Vagina (tissue), 2 donors: ENCODE measurements around the gene ARFRP1. TPM values are rescaled to one million over a fixed set of nuclear protein-coding genes. Genes with fewer than 3 reads are reported as not detected.

Experiments
- DNase-seq, 2 donors: peaks; one replicate each; pipeline ENCODE4 v3.0.0-alpha.2; 2017; ENCODE audit errors: extremely low spot score in 2 of 2
- H3K27ac ChIP-seq: fragments of 200-600 bp; sonication (generic); one replicate; pipeline ENCODE4 v1.5.1; 2019
- H3K27me3 ChIP-seq: fragments of 200-600 bp; sonication (generic); one replicate; pipeline ENCODE4 v1.5.1; 2019
- H3K36me3 ChIP-seq, 2 donors: fragments of 200-600 bp; sonication (generic); one replicate each; pipeline ENCODE4 v1.5.1; 2017 to 2019
- H3K4me1 ChIP-seq: fragments of 200-600 bp; sonication (generic); one replicate; pipeline ENCODE4 v1.5.1; 2019
- H3K4me3 ChIP-seq, 2 donors: fragments of 200-600 bp; sonication (generic); 1 replicate in 1 of 2; 2 replicates in 1 of 2; pipeline ENCODE4 v1.5.1; 2016 to 2019
- H3K9me3 ChIP-seq: fragments of 200-600 bp; sonication (generic); one replicate; pipeline ENCODE4 v1.5.1; 2019
- CTCF ChIP-seq, 3 experiments: fragments of 450-650 bp in 2 of 3; fragments of 200-600 bp in 1 of 3; sonication (generic) in 1 of 3; IDR thresholded peaks; one replicate each; pipeline ENCODE4 v1.5.1; 2017 to 2019; ENCODE audit warnings: antibody characterized with exemption in 3 of 3, mild to moderate bottlenecking in 2 of 3, moderate library complexity in 2 of 3
- POLR2A ChIP-seq, 2 donors: fragments of 450-650 bp; IDR thresholded peaks; one replicate each; pipeline ENCODE4 v1.6.1; 2017; ENCODE audit warnings: antibody characterized with exemption in 2 of 2, mild to moderate bottlenecking in 2 of 2, moderate library complexity in 2 of 2
- POLR2AphosphoS5 ChIP-seq, 2 donors: sonication (generic); formaldehyde crosslinking; IDR thresholded peaks; one replicate each; pipeline ENCODE4 v1.9.0; 2017; ENCODE audit warnings: antibody characterized with exemption in 2 of 2, mild to moderate bottlenecking in 2 of 2, low read depth in 1 of 2; ENCODE audit not compliant: insufficient read depth in 1 of 2
- intact Hi-C: fragments of 100-400 bp; cut with DNase I; formaldehyde crosslinking; loops from one replicate; pipeline ENCODE4 v1.15.1; 2023
- total RNA-seq: library from RNA; depleted of rRNA; stranded (reverse); fragments of >200 nt; gene quantifications from one replicate; pipeline ENCODE4 v1.2.3, GENCODE V29; 2016

Gene ARFRP1
- total RNA-seq, 1 donor from 2014 or later, result 30.9 TPM

DNA sequence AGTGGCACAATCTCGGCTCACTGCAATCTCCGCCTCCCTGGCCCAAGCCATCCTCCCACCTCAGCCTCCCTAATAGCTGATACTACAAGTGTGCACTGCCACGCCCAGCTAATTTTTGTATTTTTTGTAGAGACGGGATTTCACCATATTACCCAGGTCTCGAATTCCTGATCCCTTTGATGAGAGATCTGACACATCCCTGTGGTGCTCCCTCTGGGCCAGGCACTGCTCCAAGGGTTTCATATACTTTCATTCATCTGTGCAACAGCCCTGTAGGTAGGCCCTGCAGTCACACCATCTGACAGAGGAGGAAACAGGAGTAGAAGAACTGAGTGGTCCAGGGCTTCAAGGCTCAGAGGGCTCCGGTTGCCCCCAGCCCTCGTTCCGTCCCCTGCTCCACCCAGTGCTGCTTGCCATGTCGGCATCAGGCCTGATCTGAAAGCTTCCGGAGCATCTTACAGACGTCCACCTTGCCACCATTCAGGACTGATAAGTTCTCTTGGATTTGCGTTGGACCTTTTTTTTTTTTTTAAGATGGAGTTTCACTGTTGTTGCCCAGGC lies 3.4 kb upstream of the ARFRP1 start:
- peaks cover 4 to 29% of the 10 kb centered on the region in 2 donors for H3K36me3 ChIP-seq
- DNase-seq, result no peak
- intact Hi-C loops, result no loop called here

GRCh38 chr20:63709149-63709527 lies 1.4 kb upstream of the ARFRP1 start:
- Histone ChIP-seq H3K4me1 (peaks cover 30% of the 10 kb centered on the region), H3K4me3 (no peak overlapping the region), H3K27me3 (no peaks in the 10 kb centered on the region), H3K9me3 (no peaks in the 10 kb centered on the region), H3K36me3 (peaks cover 4 to 33% of the 10 kb centered on the region in 2 donors), H3K27ac (no peak overlapping the region)
- intact Hi-C loops, result no loop called here
- TF ChIP-seq POLR2AphosphoS5 (IDR thresholded peaks at IDR 0.05; ENCODE audit: insufficient read depth in 1 of 2, low read depth in 1 of 2), result no peak
- no peak for TF ChIP-seq CTCF (IDR thresholded peaks at IDR 0.05)
- no peak for TF ChIP-seq POLR2A (IDR thresholded peaks at IDR 0.05)
- no peak for DNase-seq

More for the DNA sequence above, 3.4 kb upstream of the ARFRP1 start:
- H3K4me1 ChIP-seq, result peaks cover 29% of the 10 kb centered on the region
- no peaks in the 10 kb centered on the region for H3K27me3 ChIP-seq
- no peak overlapping the region for H3K27ac ChIP-seq
- peaks cover 10% of the 10 kb centered on the region for H3K9me3 ChIP-seq
- no peak overlapping the region for H3K4me3 ChIP-seq
- TF ChIP-seq POLR2A (IDR thresholded peaks at IDR 0.05), result no peak
- no peak for TF ChIP-seq CTCF (IDR thresholded peaks at IDR 0.05)
- TF ChIP-seq POLR2AphosphoS5 (IDR thresholded peaks at IDR 0.05; ENCODE audit: insufficient read depth in 1 of 2, low read depth in 1 of 2), result no peak

- TF ChIP-seq POLR2A (IDR thresholded peaks at IDR 0.05) (no peak), CTCF (IDR thresholded peaks at IDR 0.05) (no peak), POLR2AphosphoS5 (IDR thresholded peaks at IDR 0.05; ENCODE audit: insufficient read depth in 1 of 2, low read depth in 1 of 2) (no peak)
- intact Hi-C loops, result no loop called here
- Histone ChIP-seq H3K27me3 (no peaks in the 10 kb centered on the region), H3K4me3 (peak overlapping the region; percentile 91 to 93), H3K36me3 (peaks cover 4 to 33% of the 10 kb centered on the region in 2 donors), H3K27ac (peak overlapping the region; percentile 82), H3K4me1 (peaks cover 30% of the 10 kb centered on the region), H3K9me3 (no peaks in the 10 kb centered on the region)
- DNase-seq, result no peak
These were observed 749 bp upstream of the ARFRP1 start for GRCh38 chr20:63708301-63709148.

GRCh38 chr20:63706852-63707557 lies 771 bp downstream of the ARFRP1 start:
- H3K36me3 ChIP-seq, result peaks cover 4 to 25% of the 10 kb centered on the region in 2 donors
- intact Hi-C loops, result no loop called here

More at GRCh38 chr20:63706852-63707557, 771 bp downstream of the ARFRP1 start:
- peak overlapping the region; percentile 82 for H3K27ac ChIP-seq
- TF ChIP-seq POLR2A (IDR thresholded peaks at IDR 0.05) (no peak), CTCF (IDR thresholded peaks at IDR 0.05) (no peak), POLR2AphosphoS5 (IDR thresholded peaks at IDR 0.05; ENCODE audit: insufficient read depth in 1 of 2, low read depth in 1 of 2) (no peak)
- H3K9me3 ChIP-seq, result no peaks in the 10 kb centered on the region
- no peak for DNase-seq
- H3K4me1 ChIP-seq, result peaks cover 30% of the 10 kb centered on the region
- peak overlapping the region; percentile 91 to 93 for H3K4me3 ChIP-seq
- H3K27me3 ChIP-seq, result no peaks in the 10 kb centered on the region
